Activated CD4-positive, alpha-beta memory T cell treated with anti-CD3 and anti-CD28 coated beads, Interleukin-2, amount 10 ng/mL, durations not matched to agents 7 days and 5 days (primary cell): Measurements from ENCODE around the gene FAM216A. TPM values are rescaled to one million over a fixed set of nuclear protein-coding genes. Genes with fewer than 3 reads are reported as not detected.
"Not testable (repeated sequence)": the region's sequence is repeated elsewhere in the genome, so short reads cannot be mapped to it uniquely, and the experiment has no call there.

Experiments
- CTCF ChIA-PET: fragments of 350-600 bp; sonication (Branson Sonifier 250); formaldehyde crosslinking; loops from one replicate; lab custom pipeline; 2021; ENCODE audit warnings: antibody characterized with exemption, inconsistent platforms; lab: Charles Lee
- POLR2A ChIA-PET: fragments of 350-600 bp; sonication (Branson Sonifier 250); formaldehyde crosslinking; loops from one replicate; lab custom pipeline; 2021; ENCODE audit warnings: antibody characterized with exemption; lab: Charles Lee
- DNase-seq: peaks from one replicate; pipeline ENCODE4 v3.0.0-alpha.2; 2020
- H3K27ac Mint-ChIP-seq: one replicate; pipeline ENCODE4 v1.8.0; 2021; ENCODE audit warnings: mild to moderate bottlenecking, mixed read lengths
- H3K27me3 Mint-ChIP-seq: one replicate; pipeline ENCODE4 v1.8.0; 2021; ENCODE audit warnings: mixed read lengths
- H3K36me3 Mint-ChIP-seq: one replicate; pipeline ENCODE4 v1.8.0; 2021; ENCODE audit warnings: low read depth, mixed read lengths
- H3K4me1 Mint-ChIP-seq: one replicate; pipeline ENCODE4 v1.8.0; 2021; ENCODE audit warnings: mixed read lengths
- H3K4me3 Mint-ChIP-seq: one replicate; pipeline ENCODE4 v1.8.0; 2021; ENCODE audit warnings: mild to moderate bottlenecking, mixed read lengths
- H3K9me3 Mint-ChIP-seq: one replicate; pipeline ENCODE4 v1.8.0; 2021; ENCODE audit warnings: mixed read lengths
- total RNA-seq, 2 experiments: library from RNA; stranded (reverse); gene quantifications; one replicate each; pipeline ENCODE4 v1.2.3, GENCODE V29; 2021

Gene FAM216A, protein sequence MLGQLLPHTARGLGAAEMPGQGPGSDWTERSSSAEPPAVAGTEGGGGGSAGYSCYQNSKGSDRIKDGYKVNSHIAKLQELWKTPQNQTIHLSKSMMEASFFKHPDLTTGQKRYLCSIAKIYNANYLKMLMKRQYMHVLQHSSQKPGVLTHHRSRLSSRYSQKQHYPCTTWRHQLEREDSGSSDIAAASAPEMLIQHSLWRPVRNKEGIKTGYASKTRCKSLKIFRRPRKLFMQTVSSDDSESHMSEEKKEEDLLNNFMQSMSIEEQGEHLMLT
- total RNA-seq, result 10 to 100 TPM; 14.7 to 16.7 TPM

- Mint-ChIP-seq H3K27ac (peak within 1 kb of the TSS; percentile 95), H3K4me1 (peaks cover 37% of the 10 kb centered on the region), H3K4me3 (peak within 1 kb of the TSS; percentile 92), H3K36me3 (peaks cover 12% of the 10 kb centered on the region), H3K9me3 (no peaks in the 10 kb centered on the region), H3K27me3 (no peaks in the 10 kb centered on the region)
- peak; percentile 98 for DNase-seq
- CTCF ChIA-PET, result interaction anchor here (0.6 to 5.9 kb wide), 34 partner anchors 10 to 389 kb away, joined by 3 to 81 read pairs (median 5); partner anchors contain the start of genes ARPC3, HVCN1, RAD9B and TCTN1
- POLR2A ChIA-PET, result interaction anchor here (0.7 to 5.2 kb wide), 43 partner anchors 8 to 469 kb away, joined by 3 to 139 read pairs (median 5); partner anchors contain the start of genes ANKRD13A, ARPC3, HVCN1 and IFT81
Measured at GRCh38 chr12:110468214-110469048, at the start of gene FAM216A, which contains the start of gene GPN3. FAM216A (plus strand) TSS chr12:110468845; CDS start chr12:110468876, 31 bp downstream. GPN3 (minus strand) TSS chr12:110468257; CDS start chr12:110468203, 54 bp downstream.

GRCh38 chr12:110420644-110421043 is 48.0 kb upstream of the FAM216A start:
- H3K9me3 Mint-ChIP-seq, DNase-seq, H3K27ac Mint-ChIP-seq, H3K4me1 Mint-ChIP-seq, H3K36me3 Mint-ChIP-seq, POLR2A ChIA-PET, H3K4me3 Mint-ChIP-seq: not testable (repeated sequence)
- H3K27me3 Mint-ChIP-seq, result peaks cover 27% of the 10 kb centered on the region
- CTCF ChIA-PET, result interaction anchor here (2.6 kb wide), 1 partner anchor 11 kb away, joined by 25 read pairs; no protein-coding TSS in a partner anchor

DNA sequence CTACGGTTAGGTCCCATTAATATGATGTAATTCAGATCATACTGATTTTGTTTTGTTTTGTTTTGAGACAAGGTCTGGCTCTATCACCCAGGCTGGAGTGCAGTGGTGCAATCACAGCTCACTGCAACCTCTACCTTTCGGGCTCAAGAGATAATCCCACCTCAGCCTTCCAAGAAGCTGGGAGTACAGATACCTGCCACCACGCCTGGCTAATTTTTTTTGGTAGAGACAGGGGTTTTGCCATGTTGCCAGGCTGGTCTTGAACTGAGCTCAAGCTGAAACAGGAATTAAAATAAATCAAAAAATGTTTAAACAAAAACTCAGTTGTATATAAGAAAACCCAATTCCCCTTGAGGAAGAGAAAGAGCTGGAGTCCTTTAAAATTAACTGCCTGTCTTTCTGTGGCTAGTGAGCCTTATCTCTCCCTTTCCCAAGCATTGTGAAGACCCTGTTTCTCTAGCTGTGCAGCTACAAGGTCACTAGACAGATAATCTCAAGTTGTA is 47.4 kb upstream of the FAM216A start:
- H3K4me1 Mint-ChIP-seq, result no peaks in the 10 kb centered on the region
- DNase-seq, result no peak
- no peaks in the 10 kb centered on the region for H3K36me3 Mint-ChIP-seq
- H3K9me3 Mint-ChIP-seq, result no peaks in the 10 kb centered on the region
- ChIA-PET CTCF (interaction anchor here (1.2 to 2.6 kb wide), 2 partner anchors 10 to 179 kb away, joined by 3 to 25 read pairs; no protein-coding TSS in a partner anchor), POLR2A (no interaction called here)
- no peak overlapping the region for H3K27ac Mint-ChIP-seq
- H3K4me3 Mint-ChIP-seq, result no peak overlapping the region
- peaks cover 27% of the 10 kb centered on the region for H3K27me3 Mint-ChIP-seq

- ChIA-PET POLR2A (no interaction called here), CTCF (interaction anchor here (1.2 to 2.6 kb wide), 2 partner anchors 10 to 179 kb away, joined by 3 to 25 read pairs; no protein-coding TSS in a partner anchor)
- Mint-ChIP-seq H3K9me3 (no peaks in the 10 kb centered on the region), H3K27ac (no peak overlapping the region), H3K4me1 (no peaks in the 10 kb centered on the region), H3K36me3 (no peaks in the 10 kb centered on the region), H3K4me3 (no peak overlapping the region), H3K27me3 (peaks cover 27% of the 10 kb centered on the region)
- DNase-seq, result no peak
Measured at GRCh38 chr12:110421701-110422100, 46.9 kb upstream of the FAM216A start.

DNA sequence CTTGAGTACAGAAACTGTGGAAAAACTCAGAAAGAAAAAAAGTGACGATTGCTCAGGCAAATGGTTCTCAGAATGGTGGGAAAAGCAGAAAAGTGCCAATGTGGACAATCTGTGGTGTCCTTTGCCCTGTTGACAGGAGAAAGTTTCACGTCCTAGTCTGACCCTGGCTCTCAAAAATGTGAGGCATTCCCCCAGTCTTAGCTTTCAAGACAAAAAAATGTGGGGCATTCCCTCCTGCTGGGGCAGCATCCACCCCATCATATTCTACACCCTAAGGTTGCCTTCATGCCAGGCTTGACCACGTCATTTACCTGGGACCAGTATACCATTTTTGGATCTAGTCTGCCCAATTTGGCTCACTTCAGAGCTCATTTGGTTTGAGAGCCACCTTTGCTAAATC is 44.4 kb upstream of the FAM216A start:
- ChIA-PET CTCF (interaction anchor here (1.3 kb wide), 1 partner anchor 68 kb away, joined by 3 read pairs; no protein-coding TSS in a partner anchor), POLR2A (no interaction called here)
- no peak overlapping the region for H3K27ac Mint-ChIP-seq
- no peaks in the 10 kb centered on the region for H3K4me1 Mint-ChIP-seq
- no peaks in the 10 kb centered on the region for H3K36me3 Mint-ChIP-seq
- no peaks in the 10 kb centered on the region for H3K9me3 Mint-ChIP-seq
- no peak overlapping the region for H3K4me3 Mint-ChIP-seq
- peaks cover 27% of the 10 kb centered on the region for H3K27me3 Mint-ChIP-seq
- no peak for DNase-seq

- H3K4me3 Mint-ChIP-seq, result no peak overlapping the region
- H3K27ac Mint-ChIP-seq, result no peak overlapping the region
- H3K36me3 Mint-ChIP-seq, result no peaks in the 10 kb centered on the region
- peaks cover 21% of the 10 kb centered on the region for H3K27me3 Mint-ChIP-seq
- POLR2A ChIA-PET, result no interaction called here
- H3K4me1 Mint-ChIP-seq, result peaks cover 2% of the 10 kb centered on the region
- no peaks in the 10 kb centered on the region for H3K9me3 Mint-ChIP-seq
- DNase-seq, result no peak
- CTCF ChIA-PET, result no interaction called here
Measured at GRCh38 chr12:110426406-110426805, 42.2 kb upstream of the FAM216A start.

GRCh38 chr12:110429676-110430075 is 39.0 kb upstream of the FAM216A start:
- not testable (repeated sequence) for H3K9me3 Mint-ChIP-seq, H3K4me1 Mint-ChIP-seq, H3K27ac Mint-ChIP-seq, H3K4me3 Mint-ChIP-seq, H3K36me3 Mint-ChIP-seq, H3K27me3 Mint-ChIP-seq, DNase-seq
- POLR2A ChIA-PET, result interaction anchor here (0.6 kb wide), 1 partner anchor 102 kb away, joined by 3 read pairs; no protein-coding TSS in a partner anchor
- CTCF ChIA-PET, result interaction anchor here (2.4 to 2.6 kb wide), 2 partner anchors 44 to 78 kb away, joined by 19 to 56 read pairs; no protein-coding TSS in a partner anchor

- Mint-ChIP-seq H3K27ac (peak overlapping the region; percentile 31), H3K4me1 (peaks cover 6% of the 10 kb centered on the region), H3K4me3 (no peak overlapping the region), H3K9me3 (no peaks in the 10 kb centered on the region), H3K36me3 (peaks cover 24% of the 10 kb centered on the region), H3K27me3 (no peaks in the 10 kb centered on the region)
- ChIA-PET POLR2A (interaction anchor here (0.6 to 2.0 kb wide), 21 partner anchors 11 to 359 kb away, joined by 3 to 32 read pairs (median 4); partner anchors contain the start of genes ARPC3, FAM216A, GPN3 and IFT81), CTCF (interaction anchor here (0.6 to 4.7 kb wide), 77 partner anchors 8 to 927 kb away, joined by 3 to 112 read pairs (median 6); partner anchors contain the start of genes ARPC3, FAM216A, GPN3 and IFT81)
- no peak for DNase-seq
Measured at GRCh38 chr12:110431957-110432587, 36.6 kb upstream of the FAM216A start.

GRCh38 chr12:110436231-110436630 is 32.4 kb upstream of the FAM216A start:
- no peak for DNase-seq
- POLR2A ChIA-PET, result interaction anchor here (1.8 kb wide), 1 partner anchor 13 kb away, joined by 4 read pairs; no protein-coding TSS in a partner anchor
- peaks cover 45% of the 10 kb centered on the region for H3K36me3 Mint-ChIP-seq
- H3K9me3 Mint-ChIP-seq, result no peaks in the 10 kb centered on the region
- no peaks in the 10 kb centered on the region for H3K27me3 Mint-ChIP-seq
- H3K4me3 Mint-ChIP-seq, result no peak overlapping the region
- H3K4me1 Mint-ChIP-seq, result peaks cover 6% of the 10 kb centered on the region
- H3K27ac Mint-ChIP-seq, result no peak overlapping the region
- CTCF ChIA-PET, result no interaction called here

DNA sequence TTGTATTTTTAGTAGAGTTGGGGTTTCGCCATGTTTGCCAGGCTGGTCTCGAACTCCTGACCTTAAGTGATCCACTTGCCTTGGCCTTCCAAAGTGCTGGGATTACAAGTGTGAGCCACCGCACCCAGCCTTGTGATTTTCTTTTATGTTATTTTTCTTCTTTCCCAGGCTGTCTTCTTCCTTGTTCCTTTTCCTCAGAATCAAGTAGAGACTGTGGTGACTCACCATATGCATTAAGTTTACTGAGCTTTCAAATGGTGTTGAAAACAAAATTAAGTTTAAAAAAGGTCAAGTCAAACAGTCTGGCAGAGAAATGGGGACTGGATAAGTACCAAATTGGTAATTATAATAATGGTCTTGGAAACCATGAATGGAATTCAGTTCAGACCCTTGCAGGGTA is 24.2 kb upstream of the FAM216A start:
- DNase-seq, result no peak
- Mint-ChIP-seq H3K9me3 (no peaks in the 10 kb centered on the region), H3K36me3 (peaks cover 55% of the 10 kb centered on the region), H3K27me3 (no peaks in the 10 kb centered on the region), H3K27ac (no peak overlapping the region), H3K4me1 (peaks cover 35% of the 10 kb centered on the region), H3K4me3 (no peak overlapping the region)
- ChIA-PET CTCF (interaction anchor here (9.4 kb wide), 1 partner anchor 12 kb away, joined by 112 read pairs; no protein-coding TSS in a partner anchor), POLR2A (interaction anchor here (2.6 to 3.6 kb wide), 2 partner anchors 13 to 24 kb away, joined by 6 to 13 read pairs; partner anchors contain the start of genes FAM216A and GPN3)

GRCh38 chr12:110449799-110450497 is 18.7 kb upstream of the FAM216A start, which contains the start of gene ARPC3:
ARPC3 (minus strand) TSS chr12:110450337; CDS start chr12:110450260, 77 bp downstream.
- Mint-ChIP-seq H3K36me3 (peaks cover 43% of the 10 kb centered on the region), H3K4me3 (peak within 1 kb of the TSS; percentile 99), H3K9me3 (no peaks in the 10 kb centered on the region), H3K27me3 (no peaks in the 10 kb centered on the region), H3K4me1 (peaks cover 46% of the 10 kb centered on the region), H3K27ac (peak within 1 kb of the TSS; percentile 100)
- CTCF ChIA-PET, result interaction anchor here (0.6 to 9.4 kb wide), 50 partner anchors 9 to 438 kb away, joined by 3 to 112 read pairs (median 4); partner anchors contain the start of genes ATP2A2, FAM216A, GPN3 and RAD9B
- DNase-seq, result peak; percentile 97
- POLR2A ChIA-PET, result interaction anchor here (0.7 to 7.2 kb wide), 43 partner anchors 9 to 736 kb away, joined by 3 to 139 read pairs (median 4); partner anchors contain the start of genes ANAPC7, ANKRD13A, ATP2A2 and FAM216A
